Activated CD8-positive, alpha-beta memory T cell treated with anti-CD3 and anti-CD28 coated beads, Interleukin-2, amount 50 U/mL, for 24 hours (primary cell): ENCODE results near the gene ANKRD6.
"Not testable (repeated sequence)": the region's sequence is repeated elsewhere in the genome, so short reads cannot be mapped to it uniquely, and the experiment has no call there.

Source experiments
- DNase-seq: peaks from one replicate; pipeline ENCODE4 v3.0.0-alpha.2; 2020; ENCODE audit errors: extremely low read depth

The ANKRD6 gene

DNA sequence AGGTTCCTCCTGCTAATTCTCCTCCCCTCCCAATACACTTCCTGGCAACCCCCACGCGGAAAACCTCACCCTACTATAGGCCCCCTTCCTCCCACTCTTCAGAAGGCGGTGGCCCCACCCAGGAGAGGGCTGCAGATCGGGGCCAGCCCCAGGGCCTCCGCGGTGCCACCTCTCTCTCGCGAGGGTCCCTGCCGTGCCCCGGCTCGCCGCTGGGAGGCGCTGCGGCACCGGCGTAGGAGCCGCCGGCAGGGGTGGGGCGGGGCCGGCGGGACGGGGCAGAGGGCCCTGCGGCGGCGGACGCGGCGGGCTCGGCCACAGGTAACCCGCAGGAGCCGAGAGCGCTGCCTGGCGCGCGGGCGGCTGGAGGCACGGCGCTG lies at the start of gene ANKRD6:
Gene ANKRD6 (plus strand): TSS at position 278 of the 377 bp plus-strand sequence. CDS start 133,825 bp downstream, outside the sequence.
- DNase-seq = peak; percentile 54

DNA sequence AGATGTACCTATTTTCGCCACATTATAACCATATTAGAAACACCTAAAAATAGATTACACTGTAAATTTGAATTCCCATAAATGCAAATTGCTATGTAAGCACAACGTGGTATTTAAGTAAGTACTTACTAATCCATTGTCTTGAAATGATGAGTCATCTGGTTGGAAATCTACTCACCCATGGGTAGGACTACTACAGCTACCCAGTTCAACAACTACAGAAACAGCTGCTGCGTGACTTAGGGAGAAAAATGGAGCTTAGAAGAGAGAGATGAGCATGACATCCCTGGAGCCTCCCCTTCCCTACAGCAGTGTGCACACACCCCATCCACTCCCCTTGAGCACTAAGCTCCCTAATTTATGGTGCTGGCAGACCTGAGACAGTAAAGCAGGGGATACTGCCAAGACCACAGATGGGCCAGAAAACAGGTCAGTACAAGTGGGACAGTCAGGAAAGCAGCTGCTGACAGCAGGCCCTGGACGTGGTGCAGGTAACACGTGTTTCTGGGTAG lies 47.7 kb upstream of the ANKRD6 start:
- no peak for DNase-seq

- no peak for DNase-seq
These were observed 47.1 kb upstream of the ANKRD6 start for GRCh38 chr6:89385846-89386245.

DNA sequence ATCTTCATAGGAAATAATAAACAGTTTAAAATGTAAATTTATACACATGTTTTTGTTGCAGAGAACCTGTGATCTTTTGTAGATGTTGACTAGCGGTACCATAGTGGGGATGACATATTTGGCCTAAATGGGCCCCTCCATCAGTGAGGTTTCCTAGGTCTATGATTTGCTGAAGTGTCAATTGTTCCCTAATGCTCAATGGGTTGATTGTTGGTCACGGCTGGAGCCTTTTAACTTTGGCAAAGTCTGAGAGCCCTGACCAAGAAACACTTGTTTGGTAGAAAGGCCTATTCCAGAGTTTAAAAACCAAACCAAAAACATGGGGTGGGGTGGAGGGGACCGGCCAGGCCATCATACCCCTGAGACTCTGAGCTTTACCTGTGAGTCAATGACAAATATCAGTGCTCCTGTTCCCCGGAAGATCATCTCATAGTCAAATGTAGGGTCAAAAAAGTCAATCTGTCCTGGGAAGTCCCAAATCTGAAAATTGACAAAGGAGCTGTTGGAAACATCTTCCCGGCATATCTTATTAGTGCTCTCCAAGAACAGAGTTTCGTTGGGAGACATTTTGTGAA lies 45.9 kb upstream of the ANKRD6 start:
- DNase-seq = no peak

GRCh38 chr6:89387516-89388201 lies 45.3 kb upstream of the ANKRD6 start:
- no peak for DNase-seq

GRCh38 chr6:89388846-89389245 lies 44.1 kb upstream of the ANKRD6 start:
- DNase-seq = no peak

DNA sequence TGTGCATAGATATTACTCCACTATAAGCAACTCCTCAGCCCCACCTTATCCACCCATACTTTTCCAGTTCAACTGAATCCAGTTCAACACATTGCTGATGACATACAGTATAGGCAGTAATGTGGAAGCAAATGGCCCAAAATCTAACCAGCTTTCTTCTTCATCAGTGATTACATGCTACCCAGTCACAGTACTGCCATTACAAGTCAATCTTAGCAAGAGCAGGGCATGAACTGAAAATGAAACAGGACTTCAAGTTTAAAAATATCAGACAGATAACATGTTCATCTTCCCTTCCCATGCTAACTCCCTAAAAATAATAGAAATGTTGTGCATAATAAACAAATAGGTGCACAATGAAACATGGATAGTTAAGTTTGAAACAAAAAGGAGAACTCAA lies 40.1 kb upstream of the ANKRD6 start:
- DNase-seq = no peak

DNA sequence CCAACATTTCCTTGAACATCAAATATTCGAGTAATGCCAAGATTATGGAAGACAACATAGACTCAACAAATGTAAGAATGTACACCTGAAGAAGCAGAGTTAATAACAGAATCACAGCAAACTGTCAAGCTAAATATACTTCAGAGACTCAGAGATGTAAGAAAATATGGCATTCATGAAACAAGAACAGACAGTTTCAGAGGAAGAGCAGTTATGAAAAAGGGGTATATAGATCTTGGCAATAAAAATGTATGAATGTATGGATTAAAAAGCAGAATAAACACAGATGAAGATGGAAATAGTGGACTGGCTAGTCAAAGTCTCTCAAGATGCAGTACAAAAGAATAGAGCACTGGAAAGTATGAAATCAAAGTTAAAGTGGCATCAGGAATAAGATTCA lies 39.3 kb upstream of the ANKRD6 start:
- DNase-seq = no peak

- not testable (repeated sequence) for DNase-seq
These were observed 35.1 kb upstream of the ANKRD6 start for GRCh38 chr6:89397884-89398283.

DNA sequence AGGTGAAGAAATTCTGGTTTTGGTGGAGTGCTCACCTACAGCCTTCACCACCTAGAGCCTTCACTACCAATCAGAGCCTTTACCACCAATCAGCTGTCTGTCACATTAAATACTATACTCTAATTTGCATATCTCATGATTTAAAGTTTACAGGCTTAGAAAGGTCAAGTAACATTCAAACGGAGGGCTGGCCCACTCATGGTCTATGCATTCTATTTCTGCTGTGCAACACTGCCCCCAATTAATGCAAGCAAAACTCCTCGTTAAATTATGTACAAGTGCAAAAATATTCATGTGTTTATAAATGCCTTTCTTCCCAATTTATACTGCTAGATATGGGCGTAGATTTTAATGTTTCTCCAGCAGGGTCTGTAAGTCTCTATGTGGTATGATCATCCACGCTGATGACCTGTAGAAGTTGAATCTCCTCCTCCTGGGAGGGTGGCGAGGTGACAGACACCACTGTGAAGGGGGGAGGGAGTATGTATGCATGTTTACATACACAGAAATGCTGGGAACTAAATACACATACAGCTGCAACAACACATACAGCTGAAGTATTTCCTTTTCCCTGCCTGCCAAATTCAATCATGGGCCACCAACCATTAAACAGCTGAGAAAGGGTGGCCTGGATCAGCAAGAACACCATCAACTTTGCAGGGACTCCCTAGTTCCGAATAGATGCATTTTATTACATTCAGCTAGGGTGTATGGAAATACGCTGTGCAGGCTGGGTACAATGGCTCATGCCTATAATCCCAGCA lies 34.0 kb upstream of the ANKRD6 start:
- DNase-seq = no peak

GRCh38 chr6:89400050-89400449 lies 32.9 kb upstream of the ANKRD6 start:
- DNase-seq = no peak

DNA sequence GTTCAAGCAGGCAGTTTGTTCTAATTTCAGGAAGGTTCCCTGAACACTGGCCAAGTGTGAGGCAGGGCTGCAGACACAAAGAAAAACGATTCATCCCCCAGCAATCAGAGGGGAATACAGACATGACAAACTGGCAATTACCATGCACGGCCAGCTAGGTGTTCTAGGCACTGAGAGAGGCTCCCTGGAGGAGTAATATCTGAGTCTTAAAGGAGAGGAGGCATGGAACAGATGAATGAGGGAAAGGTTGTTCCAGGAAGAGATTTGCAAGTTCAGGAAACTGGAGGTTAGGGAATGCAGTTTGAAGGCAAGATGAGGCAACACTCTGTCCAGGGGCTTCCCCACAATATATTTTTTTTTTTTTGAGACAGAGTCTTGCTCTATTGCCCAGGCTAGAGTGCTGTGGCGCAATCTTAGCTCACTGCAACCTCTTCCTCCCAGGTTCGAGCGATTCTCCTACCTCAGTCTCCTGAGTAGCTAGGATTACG lies 32.0 kb upstream of the ANKRD6 start:
- no peak for DNase-seq

DNA sequence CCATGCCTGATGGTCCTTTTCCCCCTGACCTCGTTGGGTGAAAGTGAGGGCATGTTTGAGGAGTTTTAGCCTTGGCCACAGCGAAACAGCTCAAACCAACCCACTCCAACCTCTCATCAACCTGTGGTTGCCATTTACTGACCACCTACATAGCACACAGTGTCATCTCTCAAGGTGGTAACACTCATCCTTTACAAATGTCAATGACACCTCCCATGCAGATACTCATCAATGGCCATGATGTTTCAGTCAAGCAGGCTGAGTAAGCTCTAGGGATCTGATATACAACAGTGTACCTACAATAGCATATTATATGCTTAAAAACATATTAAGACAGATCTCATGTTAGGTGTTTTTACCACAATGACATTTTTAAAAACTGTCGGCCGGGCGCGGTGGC lies 30.2 kb upstream of the ANKRD6 start:
- no peak for DNase-seq

DNA sequence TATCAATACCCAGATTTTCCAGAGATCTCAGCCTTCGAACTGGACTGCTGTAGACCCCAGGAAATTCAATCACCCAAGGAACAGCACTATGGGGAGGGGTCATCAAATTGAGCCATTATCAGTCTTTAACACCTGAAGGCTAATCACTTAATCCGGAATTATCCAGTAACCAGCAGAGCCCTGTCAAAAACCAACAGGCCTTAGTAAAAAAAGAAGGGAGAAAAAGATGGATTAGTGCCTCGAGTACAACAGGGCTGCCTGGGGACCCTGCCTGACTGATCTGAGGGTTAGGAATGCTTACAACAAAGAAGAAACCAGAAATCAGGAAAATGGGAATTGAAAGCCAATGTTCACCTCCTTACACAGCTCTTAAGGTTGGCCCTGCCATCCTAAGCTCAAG lies 28.4 kb upstream of the ANKRD6 start:
- DNase-seq = no peak

- no peak for DNase-seq
These were observed 26.8 kb upstream of the ANKRD6 start for GRCh38 chr6:89406141-89406540.

DNA sequence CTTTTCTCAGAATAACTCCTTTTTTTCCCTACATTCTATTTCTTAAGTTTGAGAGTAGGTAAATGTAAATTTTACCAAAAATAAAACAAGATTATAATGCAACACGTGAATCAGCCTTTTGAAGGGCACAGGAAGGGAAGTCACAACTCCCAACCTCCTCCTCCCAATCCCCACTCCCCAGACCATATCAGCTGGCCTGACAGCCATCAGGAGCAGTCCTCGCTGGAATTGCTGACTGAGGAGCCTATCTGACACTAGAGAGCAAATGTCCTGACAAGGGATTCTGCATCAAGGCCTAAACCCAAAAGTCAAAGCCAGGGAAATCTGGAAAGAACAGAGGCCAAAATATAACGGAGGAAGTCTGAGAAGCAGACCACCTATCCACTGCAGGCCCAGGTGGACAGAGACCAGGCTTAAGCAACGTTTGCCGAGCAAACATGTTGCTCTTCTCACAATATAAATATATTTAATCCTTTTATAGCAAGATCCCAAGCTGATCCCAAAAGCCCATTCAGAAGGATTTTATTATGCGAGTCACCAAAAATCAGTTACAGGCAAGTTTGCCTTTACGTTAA lies 23.4 kb upstream of the ANKRD6 start:
- no peak for DNase-seq

DNA sequence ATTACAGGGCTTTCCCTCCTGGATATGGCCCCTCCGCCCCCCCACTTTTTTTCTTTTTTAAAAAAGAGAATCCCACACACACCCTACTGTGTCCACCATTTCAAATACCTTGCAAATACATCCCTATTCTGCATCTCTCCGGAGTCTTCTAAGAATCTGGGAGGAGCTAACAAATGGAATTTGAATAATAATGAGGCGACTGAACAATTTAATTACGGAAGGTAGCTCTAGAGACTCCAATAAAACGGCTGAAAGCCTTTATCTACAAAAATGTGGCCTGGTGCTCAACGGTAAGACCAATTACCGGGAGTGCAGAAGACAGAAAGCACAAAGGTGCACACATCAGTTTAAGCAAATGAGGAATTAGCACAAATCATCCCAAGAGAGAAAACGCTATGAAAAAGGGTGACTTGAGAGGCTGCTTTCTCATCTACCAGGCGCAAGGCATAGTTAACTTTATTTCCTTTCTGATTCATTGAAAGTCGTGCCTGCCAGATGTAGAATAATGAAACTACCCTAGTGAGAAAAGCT lies 22.7 kb upstream of the ANKRD6 start:
- DNase-seq = no peak

GRCh38 chr6:89410788-89411144 lies 22.2 kb upstream of the ANKRD6 start:
- no peak for DNase-seq

DNA sequence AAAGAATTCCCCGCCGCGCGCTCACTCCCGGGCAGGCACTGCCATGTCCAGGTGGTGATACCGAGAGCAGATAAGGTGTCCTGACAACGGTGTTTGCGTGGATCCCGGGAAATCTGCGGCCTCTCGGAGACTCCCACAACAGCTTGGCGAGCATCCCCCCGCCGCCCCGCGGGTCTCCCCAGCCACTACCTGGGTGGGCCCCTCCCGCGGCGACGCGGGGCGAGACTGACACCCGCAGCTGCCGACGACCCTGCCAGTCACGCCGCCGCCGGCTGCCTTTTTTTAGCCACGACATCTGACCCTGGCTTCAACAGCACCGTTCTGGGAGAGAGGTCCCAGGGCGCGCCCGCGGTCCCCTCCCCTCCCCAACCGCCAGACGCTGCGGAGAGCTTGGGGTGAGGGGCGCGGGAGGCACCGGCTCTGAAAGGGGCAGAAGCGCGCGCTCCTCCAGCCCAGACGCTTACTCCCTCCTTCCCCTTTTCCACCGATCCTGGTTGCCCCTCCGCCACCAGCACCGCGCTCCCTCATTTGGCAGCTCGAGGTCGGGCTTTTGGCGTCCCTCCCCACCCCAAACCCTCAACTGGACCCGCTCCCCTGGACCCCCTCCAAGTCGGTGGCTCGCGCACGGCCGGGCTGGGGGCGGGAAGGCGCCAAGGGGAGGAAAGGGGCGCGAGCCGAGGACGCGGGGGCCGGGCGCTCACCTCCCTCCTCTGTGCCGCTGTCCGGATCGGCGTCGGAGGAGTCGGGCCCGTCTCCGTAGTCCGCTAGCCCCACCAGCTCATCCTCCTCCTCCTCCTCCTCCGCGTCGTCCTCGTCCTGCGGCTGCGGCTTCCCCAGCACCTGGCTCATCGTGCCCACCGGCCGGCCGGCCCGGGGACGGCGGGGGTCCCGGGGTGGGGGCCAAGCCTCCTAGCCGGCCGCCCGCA lies 21.5 kb upstream of the ANKRD6 start:
- no peak for DNase-seq

DNA sequence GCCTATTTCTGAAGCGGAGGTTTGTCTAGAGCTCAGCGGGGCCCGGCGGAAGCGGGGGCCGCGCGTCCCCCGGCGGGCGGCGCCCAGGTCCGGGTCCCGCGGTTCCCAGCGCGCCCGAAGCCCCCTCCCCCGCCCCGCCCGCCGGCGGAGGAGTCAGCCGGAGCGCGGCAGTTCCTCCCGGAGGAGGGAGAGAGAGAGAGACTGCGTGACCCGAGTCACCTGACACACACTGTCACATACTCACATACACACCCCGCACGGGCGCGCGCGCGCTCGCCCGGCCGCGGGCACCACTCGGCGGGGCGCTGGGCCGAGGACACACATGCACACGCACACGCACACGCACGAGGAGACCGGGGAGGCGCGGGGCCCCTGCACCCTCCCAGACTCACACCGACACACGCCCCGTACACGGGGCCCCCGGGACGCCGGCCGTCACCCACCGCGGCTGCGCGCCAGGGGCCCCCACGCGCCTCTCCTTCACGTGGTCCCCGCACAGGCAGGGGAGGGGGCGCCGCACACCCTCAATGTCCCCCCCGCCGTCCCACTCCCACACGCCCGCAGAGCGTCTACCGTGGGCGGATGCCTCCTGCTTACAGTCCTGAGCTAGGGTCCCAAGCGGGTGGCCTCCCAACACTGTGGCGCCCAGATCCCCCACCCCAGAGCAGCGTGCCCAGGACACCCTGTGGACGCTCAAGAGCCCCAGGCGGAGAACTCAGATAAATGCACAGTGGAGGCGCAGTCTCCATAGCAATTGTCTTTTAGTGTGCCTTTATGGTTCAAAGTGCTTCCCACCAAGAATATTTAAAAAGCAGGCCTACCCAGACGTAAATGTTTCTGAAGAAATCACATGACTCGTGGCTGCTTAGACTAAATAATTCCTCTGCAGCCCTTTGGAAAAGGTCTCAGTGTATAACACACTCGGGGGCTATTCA lies 20.6 kb upstream of the ANKRD6 start, which contains the start of gene RRAGD:
Gene RRAGD (minus strand): TSS at position 203 of the 935 bp plus-strand sequence. CDS start 280 bp downstream, outside the sequence.
- no peak for DNase-seq
